SK-MEL-5 (cell line): ENCODE measurements around the gene IGFL3. TPM values are rescaled to one million over a fixed set of nuclear protein-coding genes. Genes with fewer than 3 reads are reported as not detected.
A peak's percentile ranks its signal among the peaks of the same experiment; 100 is the strongest.
"Not testable (repeated sequence)": the region's sequence is repeated elsewhere in the genome, so short reads cannot be mapped to it uniquely, and the experiment has no call there.

Experiments used
- DNase-seq: peaks from one replicate; pipeline ENCODE4 v3.0.0-alpha.2; 2016; ENCODE audit warnings: low read depth, low spot score
- in situ Hi-C: cut with HindIII; loops from 2 replicates; pipeline ENCODE4 v1.10.0; 2016; ENCODE audit warnings: low sequenced_read_pairs, high pct_unique_total_duplicates, low pct_unique_long_range_greater_than_20kb
- total RNA-seq: library from RNA; depleted of rRNA; stranded (reverse); fragments of >200 nt; shearing (Covaris generic); gene quantifications from 2 replicates; pipeline ENCODE4 v1.2.3, GENCODE V29; 2014; rRNA removed

Gene IGFL3
- total RNA-seq, 1 experiment from 2014 or later: not detected

GRCh38 chr19:46082728-46083050 is 41.8 kb downstream of the IGFL3 start:
- no peak for DNase-seq
- in situ Hi-C loops: no loop called here

GRCh38 chr19:46081928-46082727 is 42.4 kb downstream of the IGFL3 start:
- in situ Hi-C loops: no loop called here

GRCh38 chr19:46080561-46080960 is 43.9 kb downstream of the IGFL3 start:
- in situ Hi-C loops: no loop called here

More at GRCh38 chr19:46081928-46082727, 42.4 kb downstream of the IGFL3 start:
- DNase-seq: peak; percentile 72

DNA sequence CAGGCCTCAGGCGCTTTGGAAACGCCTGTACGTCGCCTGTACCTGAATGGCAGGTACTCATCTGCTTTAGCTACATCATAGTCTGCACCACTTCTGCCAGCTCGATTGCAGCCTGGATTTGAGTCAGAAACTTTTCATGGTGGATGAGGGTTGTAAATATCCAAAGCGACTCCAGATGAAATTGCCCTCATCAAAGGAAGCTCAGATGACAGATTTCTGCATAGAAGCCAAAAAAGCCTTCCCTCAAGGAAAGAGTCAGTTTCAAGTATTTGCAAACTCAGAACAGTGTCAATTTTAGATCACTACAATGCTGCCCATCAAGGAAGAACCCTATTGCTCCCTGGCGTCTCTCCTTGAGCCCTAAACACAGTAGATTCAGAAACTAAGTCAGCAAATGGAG is 44.9 kb downstream of the IGFL3 start:
- in situ Hi-C loops: no loop called here

More at GRCh38 chr19:46080561-46080960, 43.9 kb downstream of the IGFL3 start:
- no peak for DNase-seq

GRCh38 chr19:46078573-46079332 is 45.7 kb downstream of the IGFL3 start:
- in situ Hi-C loops: not testable (repeated sequence)
- DNase-seq: peak; percentile 92

More for the DNA sequence above, 44.9 kb downstream of the IGFL3 start:
- DNase-seq: no peak

DNA sequence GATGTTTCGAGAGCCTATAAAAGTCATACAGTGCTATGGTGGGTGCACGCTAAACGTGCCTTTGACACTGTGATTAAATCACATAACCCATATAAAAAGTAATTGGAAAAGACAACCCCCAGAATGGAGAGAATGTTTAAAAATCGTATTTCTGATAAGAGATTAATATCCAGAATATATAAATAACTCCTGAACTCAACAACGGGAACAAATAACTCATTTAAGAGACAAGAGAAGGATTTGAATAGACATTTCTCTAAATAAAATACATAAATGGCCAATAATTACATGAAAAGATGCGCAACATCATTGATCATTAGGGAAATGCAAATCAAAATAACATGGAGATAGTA is 46.7 kb downstream of the IGFL3 start:
- no peak for DNase-seq
- in situ Hi-C loops: no loop called here

DNA sequence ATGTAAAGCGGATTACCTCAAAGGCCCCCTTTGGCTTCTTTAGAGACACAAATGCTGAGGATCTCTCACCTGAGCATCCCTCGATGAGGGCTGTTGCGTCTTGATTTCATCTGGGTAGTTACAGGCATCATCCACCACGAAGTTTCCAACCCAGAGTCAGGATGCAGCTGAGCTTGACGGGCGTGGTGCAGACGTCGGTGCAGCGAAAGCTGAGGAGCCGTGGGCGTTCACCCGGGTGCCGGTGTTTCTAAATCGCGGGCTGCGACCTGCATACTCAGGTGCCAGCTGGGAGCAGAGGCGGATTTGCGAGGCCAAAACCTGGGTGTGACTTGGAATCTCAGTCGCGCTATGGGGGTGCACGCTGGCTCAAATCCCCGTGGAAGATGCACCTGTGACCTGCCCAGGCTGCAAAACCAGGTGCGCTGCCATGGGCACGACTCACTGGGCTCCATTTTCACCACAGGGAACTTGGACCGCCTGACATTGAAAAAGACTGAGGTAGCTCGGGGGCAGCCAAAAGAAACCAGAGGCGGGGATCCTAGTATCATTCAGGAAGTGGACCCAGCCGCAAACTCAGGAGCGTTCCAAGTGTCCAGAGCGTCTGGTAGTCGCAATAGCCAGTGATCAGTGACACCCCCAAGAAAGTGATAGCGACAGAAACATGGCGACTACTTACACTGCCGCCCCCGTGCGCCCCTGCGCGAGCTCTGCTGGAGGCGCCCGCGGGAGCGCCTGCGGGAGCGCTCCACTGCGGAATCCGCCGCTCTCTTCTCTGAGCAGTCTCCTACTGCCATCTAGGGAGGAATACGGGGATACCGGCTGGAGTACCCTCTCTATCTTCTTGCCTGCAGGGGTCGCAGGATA is 47.3 kb downstream of the IGFL3 start:
- in situ Hi-C loops: no loop called here
- DNase-seq: peak; percentile 90

- in situ Hi-C loops: no loop called here
- DNase-seq: no peak
Observed at GRCh38 chr19:46076031-46076880, 48.2 kb downstream of the IGFL3 start.

- in situ Hi-C loops: no loop called here
- DNase-seq: no peak
Observed at GRCh38 chr19:46073268-46073922, 51.1 kb downstream of the IGFL3 start.

Other genes with a start within 250 kb of the IGFL3 start
- gene IRF2BP1, start 238.5 kb downstream of the IGFL3 start, total RNA-seq: 20.6 and 22.9 TPM in 2 replicates
- 2.2 and 2.4 TPM in 2 replicates for gene MYPOP, start 222.1 kb downstream of the IGFL3 start, total RNA-seq
- not detected in 2 replicates for gene NANOS2, start 209.9 kb downstream of the IGFL3 start, total RNA-seq
- 0.08 and 0.18 TPM in 2 replicates for gene NOVA2, start 150.8 kb downstream of the IGFL3 start, total RNA-seq
- gene CCDC61, start 129.2 kb downstream of the IGFL3 start, total RNA-seq: 5.4 and 7.2 TPM in 2 replicates
- gene PGLYRP1, start 101.6 kb downstream of the IGFL3 start, total RNA-seq: not detected in 2 replicates
- gene IGFL4, start 83.7 kb downstream of the IGFL3 start, total RNA-seq: 0.21 and 0.50 TPM in 2 replicates
- not detected in 2 replicates for gene IGFL2, start 23.6 kb upstream of the IGFL3 start, total RNA-seq
- not detected in 2 replicates for gene IGFL1, start 105.1 kb upstream of the IGFL3 start, total RNA-seq
- gene HIF3A, start 172.4 kb upstream of the IGFL3 start, total RNA-seq: not detected in 2 replicates
- 45.6 and 50.9 TPM in 2 replicates for gene PPP5C, start 222.4 kb upstream of the IGFL3 start, total RNA-seq